GM12878 (cell line): ENCODE data around the gene MAPRE3. TPM values are rescaled to one million over a fixed set of nuclear protein-coding genes. Genes with fewer than 3 reads are reported as not detected.
A peak's percentile ranks its signal among the peaks of the same experiment; 100 is the strongest.

Experiments used
- ATAC-seq: fragments of 200-7000 bp; cut with Tn5 transposase; 3 replicates; pipeline ENCODE4 v1.9.1; 2020; ENCODE audit warnings: mild to moderate bottlenecking, moderate library complexity
- BruUV-seq: library from RNA; stranded (reverse); fragments of 400-500 nt; replicated peaks from 2 replicates; lab custom pipeline; 2021; lab: Mats Ljungman, UMichigan
- CTCF ChIA-PET: fragments of 300-600 bp; sonication (Branson Sonifier 250); formaldehyde crosslinking; extraction: SDS; loops from one replicate; lab custom pipeline; 2021; ENCODE audit warnings: inconsistent platforms; lab: Yijun Ruan, JAX
- POLR2A ChIA-PET: fragments of 350-600 bp; formaldehyde crosslinking; extraction: SDS; loops from one replicate; lab custom pipeline; 2021; ENCODE audit warnings: inconsistent platforms; lab: Charles Lee
- RAD21 ChIA-PET: fragments of 300-600 bp; sonication (Branson Sonifier 250); formaldehyde crosslinking; loops from one replicate; lab custom pipeline; 2023; ENCODE audit warnings: antibody characterized with exemption; ENCODE audit not compliant: unreplicated experiment; lab: Charles Lee
- SMC1A ChIA-PET: fragments of 300-600 bp; sonication (Branson Sonifier 250); formaldehyde crosslinking; loops from one replicate; lab custom pipeline; 2023; ENCODE audit not compliant: unreplicated experiment, uncharacterized antibody; lab: Charles Lee
- DNase-seq: peaks from one replicate; pipeline ENCODE4 v3.0.0-alpha.2; 2011; ENCODE audit warnings: low read depth, low spot score
- FAIRE-seq: peaks from 3 replicates; lab custom pipeline; 2011; peaks lifted over from hg19 to GRCh38; lab: Jason Lieb, UNC
- H2AFZ ChIP-seq: 2 replicates; pipeline ENCODE4 v1.6.0; 2011; ENCODE audit warnings: low read depth, low read length, control low read depth; ENCODE audit not compliant: control insufficient read depth
- H3K27ac ChIP-seq: 2 replicates; pipeline ENCODE4 v1.5.1; 2011; ENCODE audit warnings: control low read depth; ENCODE audit not compliant: control insufficient read depth, insufficient read depth
- H3K27me3 ChIP-seq, 2 experiments: replicated peaks in 1 of 2; 2 replicates each; pipeline versions ENCODE4 v1.6.0 to v1.6.1; 2011; ENCODE audit warnings: low read length in 1 of 2; ENCODE audit not compliant: control insufficient read depth in 2 of 2, insufficient read depth in 2 of 2
- H3K36me3 ChIP-seq, 2 experiments: 2 replicates each; pipeline ENCODE4 v1.5.1; 2011; ENCODE audit warnings: low read length in 1 of 2; ENCODE audit not compliant: control insufficient read depth in 2 of 2, insufficient read depth in 2 of 2
- H3K4me1 ChIP-seq: 2 replicates; pipeline ENCODE4 v1.6.1; 2011; ENCODE audit warnings: mild to moderate bottlenecking, low read length, moderate library complexity, mixed read lengths; ENCODE audit not compliant: control insufficient read depth, insufficient read depth
- H3K4me2 ChIP-seq: 2 replicates; pipeline ENCODE4 v1.6.0; 2011; ENCODE audit warnings: control low read depth; ENCODE audit not compliant: control insufficient read depth, insufficient read depth
- H3K4me3 ChIP-seq: fragments of 200-600 bp; sonication (generic); 2 replicates; pipeline ENCODE4 v1.5.1; 2016
- H3K79me2 ChIP-seq: 2 replicates; pipeline ENCODE4 v1.6.0; 2011; ENCODE audit warnings: low read length; ENCODE audit not compliant: control insufficient read depth, insufficient read depth
- H3K9ac ChIP-seq: 2 replicates; pipeline ENCODE4 v1.8.0; 2011; ENCODE audit warnings: low read length, control low read depth, mixed read lengths; ENCODE audit not compliant: control insufficient read depth, insufficient read depth
- H3K9me3 ChIP-seq: replicated peaks from 3 replicates; pipeline ENCODE4 v1.5.1; 2011; ENCODE audit warnings: mild to moderate bottlenecking, low read length; ENCODE audit not compliant: control insufficient read depth, insufficient read depth
- H4K20me1 ChIP-seq: 2 replicates; pipeline ENCODE4 v1.6.0; 2011; ENCODE audit not compliant: control insufficient read depth, insufficient read depth
- BHLHE40 ChIP-seq, 2 experiments: fragments of 450-650 bp in 1 of 2; IDR thresholded peaks; 2 replicates each; pipeline ENCODE4 v1.6.1; 2011 to 2017; ENCODE audit warnings: low read depth in 2 of 2, borderline replicate concordance in 1 of 2, improper control_type of control experiment in 1 of 2, low read length in 1 of 2, mild to moderate bottlenecking in 1 of 2
- CBX5 ChIP-seq: sonication (generic); IDR thresholded peaks from 2 replicates; pipeline ENCODE4 v1.6.1; 2016; ENCODE audit warnings: low read depth, moderate library complexity, mild to moderate bottlenecking, inconsistent platforms
- CEBPZ ChIP-seq: fragments of 150-350 bp; IDR thresholded peaks from 2 replicates; pipeline ENCODE4 v1.6.1; 2016; ENCODE audit warnings: low read depth, low read length
- LARP7 ChIP-seq: fragments of 450-650 bp; IDR thresholded peaks from 2 replicates; pipeline ENCODE4 v1.6.1; 2017; ENCODE audit warnings: mild to moderate bottlenecking
- MEF2B ChIP-seq: fragments of 450-650 bp; IDR thresholded peaks from 2 replicates; pipeline ENCODE4 v1.6.1; 2018; ENCODE audit warnings: mild to moderate bottlenecking, moderate library complexity; ENCODE audit not compliant: partially characterized antibody, poor library complexity, severe bottlenecking
- MXI1 ChIP-seq: fragments of 150-350 bp; IDR thresholded peaks from 2 replicates; pipeline ENCODE4 v1.6.1; 2011; ENCODE audit warnings: low read depth, mild to moderate bottlenecking, inconsistent platforms, low read length, improper control_type of control experiment
- RCOR1 ChIP-seq: conservative IDR thresholded peaks from 2 replicates; pipeline ENCODE4 v1.6.1; 2012; ENCODE audit warnings: low read depth, low read length, improper control_type of control experiment
- SMAD1 ChIP-seq: fragments of 450-650 bp; IDR thresholded peaks from 2 replicates; pipeline ENCODE4 v1.6.1; 2018; ENCODE audit warnings: mild to moderate bottlenecking, low read depth; ENCODE audit not compliant: partially characterized antibody
- SRF ChIP-seq, 2 experiments: IDR thresholded peaks; 2 replicates each; pipeline ENCODE4 v1.6.1; 2011; ENCODE audit warnings: low read depth in 2 of 2, low read length in 2 of 2, mild to moderate bottlenecking in 1 of 2, moderate library complexity in 1 of 2
- ZNF622 ChIP-seq: fragments of 450-650 bp; IDR thresholded peaks from 2 replicates; pipeline ENCODE4 v1.6.1; 2017; ENCODE audit warnings: mild to moderate bottlenecking, inconsistent platforms
- WGBS: methylation state at CpG from one replicate; pipeline ENCODE4 v1.1.6; 2016; ENCODE audit warnings: low lambda C conversion rate; ENCODE audit not compliant: insufficient replicate concordance, insufficient coverage; ENCODE audit errors: missing lambda C conversion rate; 5-methylcytosine and 5-hydroxymethylcytosine counted together
- in situ Hi-C: fragments of 300-500 bp; cut with MboI; formaldehyde crosslinking; loops from 9 replicates; pipeline ENCODE4 v1.14.3; 2018; ENCODE audit warnings: mixed read lengths
- intact Hi-C: fragments of 100-400 bp; cut with micrococcal nuclease; formaldehyde crosslinking; loops from one replicate; pipeline ENCODE4 v1.14.2; 2022; ENCODE audit not compliant: unreplicated experiment
- polyA plus RNA-seq, 11 experiments: library from polyadenylated mRNA; depleted of rRNA in 4 of 11; unstranded in 6 of 11; stranded (reverse) in 5 of 11; fragments of >200 nt; fragmentation: Nextera tagmentation in 4 of 11; fragmentation: Illumina TruSeq in 1 of 11; extraction: Ambion mirVana in 4 of 11; extraction: Trizol in 1 of 11; gene quantifications; 1 replicate in 1 of 11; 2 replicates in 10 of 11; pipeline versions ENCODE4 v1.2.1 to v1.2.3, GENCODE V29; 2011 to 2016; ENCODE audit warnings: inconsistent platforms in 2 of 11, missing spikeins in 2 of 11, low read depth in 1 of 11
- total RNA-seq, 4 experiments: library from RNA; depleted of rRNA in 3 of 4; stranded (reverse); fragments of >200 nt in 3 of 4; fragmentation: Illumina TruSeq in 1 of 4; extraction: Trizol in 1 of 4; gene quantifications; 2 replicates each; pipeline versions ENCODE4 v1.2.1 to v1.2.3, GENCODE V29; 2013 to 2021
- TF ChIP-seq, protein P1 (sequence below), 3 experiments: IDR thresholded peaks in 2 of 3; conservative IDR thresholded peaks in 1 of 3; 2 replicates each; pipeline ENCODE4 v1.5.1; 2011; ENCODE audit warnings: low read depth in 3 of 3, low read length in 3 of 3, mild to moderate bottlenecking in 3 of 3, control low read depth in 2 of 3, moderate library complexity in 2 of 3, inconsistent platforms in 1 of 3, mixed read lengths in 1 of 3; ENCODE audit not compliant: control insufficient read depth in 2 of 3, insufficient read depth in 1 of 3; ENCODE audit errors: extremely low read depth in 1 of 3

MAPRE3 gene
- total and polyA plus RNA-seq, 10 of the 15 experiments (the other 5 are each of a cell fraction or from before 2014, with no cell fraction given), result 0.03 to 1.3 (median 0.73) TPM; not detected in 1

DNA sequence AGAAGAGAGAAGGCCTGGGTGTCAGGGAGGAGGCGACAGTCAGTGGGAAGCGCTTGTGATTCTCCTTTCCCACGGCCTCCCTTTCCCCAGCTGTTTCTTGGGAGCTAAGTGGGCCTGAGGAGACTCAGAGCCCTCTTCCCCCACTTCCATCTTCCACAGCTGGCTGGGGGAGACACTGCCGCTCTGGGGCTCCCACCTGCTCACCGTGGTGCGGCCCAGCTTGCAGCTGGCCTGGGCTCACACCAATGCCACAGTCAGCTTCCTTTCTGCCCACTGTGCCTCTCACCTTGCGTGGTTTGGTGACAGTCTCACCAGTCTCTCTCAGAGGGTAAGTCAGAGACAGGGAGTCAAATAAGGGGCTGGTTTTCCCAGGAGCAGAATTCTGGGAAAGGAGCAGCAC is 69.4 kb downstream of the MAPRE3 start (continued):
- no peak for TF ChIP-seq SMAD1
- no peak for TF ChIP-seq RCOR1

- no peaks in the 10 kb centered on the region for H3K27me3 ChIP-seq
- no peaks in the 10 kb centered on the region for H4K20me1 ChIP-seq
- H3K36me3 ChIP-seq, result peaks cover 39 to 49% of the 10 kb centered on the region in 2 experiments
- no peak for DNase-seq
- peaks cover 6% of the 10 kb centered on the region for H3K79me2 ChIP-seq
- RAD21 ChIA-PET, result interaction anchor here (0.9 to 4.1 kb wide), 4 partner anchors 11 to 45 kb away, joined by 4 to 31 read pairs (median 4); partner anchors contain the start of gene AGBL5
- TF ChIP-seq SRF (IDR thresholded peaks at IDR 0.05; ENCODE audit: low read depth in 2 of 2, low read length in 2 of 2) (no peak), CBX5 (no peak), ZNF622 (no peak), BHLHE40 (IDR thresholded peaks at IDR 0.05; ENCODE audit: borderline replicate concordance in 1 of 2, low read depth in 2 of 2, low read length in 1 of 2) (no peak), MEF2B (no peak), MXI1 (no peak), LARP7 (no peak), CEBPZ (no peak)
- TF ChIP-seq, protein P1, sequence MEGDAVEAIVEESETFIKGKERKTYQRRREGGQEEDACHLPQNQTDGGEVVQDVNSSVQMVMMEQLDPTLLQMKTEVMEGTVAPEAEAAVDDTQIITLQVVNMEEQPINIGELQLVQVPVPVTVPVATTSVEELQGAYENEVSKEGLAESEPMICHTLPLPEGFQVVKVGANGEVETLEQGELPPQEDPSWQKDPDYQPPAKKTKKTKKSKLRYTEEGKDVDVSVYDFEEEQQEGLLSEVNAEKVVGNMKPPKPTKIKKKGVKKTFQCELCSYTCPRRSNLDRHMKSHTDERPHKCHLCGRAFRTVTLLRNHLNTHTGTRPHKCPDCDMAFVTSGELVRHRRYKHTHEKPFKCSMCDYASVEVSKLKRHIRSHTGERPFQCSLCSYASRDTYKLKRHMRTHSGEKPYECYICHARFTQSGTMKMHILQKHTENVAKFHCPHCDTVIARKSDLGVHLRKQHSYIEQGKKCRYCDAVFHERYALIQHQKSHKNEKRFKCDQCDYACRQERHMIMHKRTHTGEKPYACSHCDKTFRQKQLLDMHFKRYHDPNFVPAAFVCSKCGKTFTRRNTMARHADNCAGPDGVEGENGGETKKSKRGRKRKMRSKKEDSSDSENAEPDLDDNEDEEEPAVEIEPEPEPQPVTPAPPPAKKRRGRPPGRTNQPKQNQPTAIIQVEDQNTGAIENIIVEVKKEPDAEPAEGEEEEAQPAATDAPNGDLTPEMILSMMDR (IDR thresholded peaks at IDR 0.05 in 2 of 3, conservative IDR thresholded peaks at IDR 0.05 in 1 of 3; ENCODE audit: control insufficient read depth in 2 of 3, extremely low read depth in 1 of 3, insufficient read depth in 1 of 3, low read depth in 3 of 3, low read length in 3 of 3), result no peak
- SMC1A ChIA-PET, result interaction anchor here (0.6 to 1.6 kb wide), 3 partner anchors 8 to 33 kb away, joined by 3 to 12 read pairs (median 3); partner anchors contain the start of gene AGBL5
- POLR2A ChIA-PET, result interaction anchor here (0.9 to 3.9 kb wide), 3 partner anchors 9 to 41 kb away, joined by 3 to 34 read pairs (median 3); partner anchors contain the start of gene AGBL5
- H3K27ac ChIP-seq, result no peak overlapping the region
- intact Hi-C loops, result no loop called here
- H3K4me2 ChIP-seq, result peak overlapping the region; percentile 11
- in situ Hi-C loops, result no loop called here
- H2AFZ ChIP-seq, result no peak overlapping the region
- CTCF ChIA-PET, result interaction anchor here (1.0 to 5.2 kb wide), 6 partner anchors 10 to 78 kb away, joined by 3 to 26 read pairs (median 6); partner anchors contain the start of genes AGBL5 and MAPRE3
- H3K4me3 ChIP-seq, result no peak overlapping the region
- WGBS, result 95% methylated on average over 8 of the region's 8 CpGs
- H3K9me3 ChIP-seq, result no peaks in the 10 kb centered on the region
- ATAC-seq, result no peak
- BruUV-seq, result no TSS peak
- FAIRE-seq, result no peak
- peaks cover 36% of the 10 kb centered on the region for H3K4me1 ChIP-seq
- no peak overlapping the region for H3K9ac ChIP-seq
Measured at GRCh38 chr2:27040282-27040681, 69.8 kb downstream of the MAPRE3 start.
